Testis (tissue), 3 donors: ENCODE measurements around the gene RHPN2. TPM values are rescaled to one million over a fixed set of nuclear protein-coding genes. Genes with fewer than 3 reads are reported as not detected.
"Not testable (repeated sequence)": the region's sequence is repeated elsewhere in the genome, so short reads cannot be mapped to it uniquely, and the experiment has no call there.

ENCODE experiments used
- DNase-seq: peaks from one replicate; pipeline ENCODE4 v3.0.0-alpha.2; 2019
- H3K27ac ChIP-seq, 2 donors: fragments of 200-600 bp; sonication (generic); one replicate each; pipeline ENCODE4 v1.5.1; 2019
- H3K27me3 ChIP-seq: fragments of 200-600 bp; sonication (generic); one replicate; pipeline ENCODE4 v1.5.1; 2019
- H3K36me3 ChIP-seq: fragments of 200-600 bp; sonication (generic); one replicate; pipeline ENCODE4 v1.5.1; 2017; ENCODE audit warnings: low read depth; ENCODE audit errors: missing control alignments
- H3K4me1 ChIP-seq: fragments of 200-600 bp; sonication (generic); one replicate; pipeline ENCODE4 v1.5.1; 2019
- H3K4me3 ChIP-seq, 2 donors: fragments of 200-600 bp; sonication (generic); one replicate each; pipeline ENCODE4 v1.5.1; 2017 to 2019
- H3K9me3 ChIP-seq: fragments of 200-600 bp; sonication (generic); one replicate; pipeline ENCODE4 v1.5.1; 2017
- POLR2A ChIP-seq: fragments of 450-650 bp; IDR thresholded peaks from one replicate; pipeline ENCODE4 v1.6.1; 2017; ENCODE audit warnings: antibody characterized with exemption, mild to moderate bottlenecking, moderate library complexity
- WGBS, 2 donors: methylation state at CpG; one replicate each; pipeline ENCODE4 v1.1.5; 2018; 5-methylcytosine and 5-hydroxymethylcytosine counted together
- intact Hi-C: fragments of 100-400 bp; cut with DNase I; formaldehyde crosslinking; loops from one replicate; pipeline ENCODE4 v1.15.1; 2023; ENCODE audit warnings: low total_unique reads
- polyA plus RNA-seq: library from polyadenylated mRNA; stranded (reverse); fragments of 350-450 nt; fragmentation: Illumina TruSeq; extraction: RNeasy Lipid Tissue Mini Kit (QIAGEN cat#74804); gene quantifications from one replicate; pipeline ENCODE4 v1.2.3, GENCODE V29; 2014; ENCODE audit warnings: low read depth, low replicate concordance; ENCODE audit not compliant: insufficient read depth
- total RNA-seq, 2 donors: library from RNA; depleted of rRNA; stranded (reverse); fragments of >200 nt; gene quantifications; one replicate each; pipeline ENCODE4 v1.2.3, GENCODE V29; 2016
- TF ChIP-seq, protein P1 (sequence below), 3 experiments: fragments of 450-650 bp in 2 of 3; fragments of 200-600 bp in 1 of 3; sonication (generic) in 1 of 3; IDR thresholded peaks; one replicate each; pipeline ENCODE4 v1.5.1; 2016 to 2019; ENCODE audit warnings: antibody characterized with exemption in 3 of 3, mild to moderate bottlenecking in 2 of 3, moderate library complexity in 1 of 3

RHPN2 gene
- total and polyA plus RNA-seq, 3 donors from 2014 or later = 3.5 to 8.1 (median 4.0) TPM

DNA sequence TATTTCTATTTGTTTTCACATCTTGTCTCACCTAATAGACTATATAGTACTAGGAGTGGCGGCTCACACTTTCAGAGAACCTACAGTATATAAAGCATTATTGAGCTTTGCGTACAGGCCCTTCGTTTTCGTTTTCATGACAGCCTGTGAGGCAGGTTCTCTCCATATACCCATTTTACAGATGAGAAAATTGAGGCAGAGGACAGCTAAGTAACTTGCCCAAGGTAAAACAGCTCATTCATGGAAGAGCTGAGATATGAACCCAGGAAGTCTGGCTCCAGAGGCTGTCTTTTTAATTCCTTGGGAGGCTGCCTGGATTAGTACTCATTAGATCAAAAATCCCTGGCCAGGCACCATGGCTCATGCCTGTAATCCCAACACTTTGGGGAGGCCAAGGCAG lies 63.8 kb downstream of the RHPN2 start:
- WGBS, 2 donors = 95 to 100% methylated on average over 4 of the region's 4 CpGs
- H3K9me3 ChIP-seq = no peaks in the 10 kb centered on the region
- H3K4me3 ChIP-seq = no peak overlapping the region
- no peak for DNase-seq
- H3K36me3 ChIP-seq = no peaks in the 10 kb centered on the region
- no peaks in the 10 kb centered on the region for H3K4me1 ChIP-seq
- no peak overlapping the region for H3K27ac ChIP-seq
- TF ChIP-seq POLR2A = no peak
- TF ChIP-seq, protein P1, sequence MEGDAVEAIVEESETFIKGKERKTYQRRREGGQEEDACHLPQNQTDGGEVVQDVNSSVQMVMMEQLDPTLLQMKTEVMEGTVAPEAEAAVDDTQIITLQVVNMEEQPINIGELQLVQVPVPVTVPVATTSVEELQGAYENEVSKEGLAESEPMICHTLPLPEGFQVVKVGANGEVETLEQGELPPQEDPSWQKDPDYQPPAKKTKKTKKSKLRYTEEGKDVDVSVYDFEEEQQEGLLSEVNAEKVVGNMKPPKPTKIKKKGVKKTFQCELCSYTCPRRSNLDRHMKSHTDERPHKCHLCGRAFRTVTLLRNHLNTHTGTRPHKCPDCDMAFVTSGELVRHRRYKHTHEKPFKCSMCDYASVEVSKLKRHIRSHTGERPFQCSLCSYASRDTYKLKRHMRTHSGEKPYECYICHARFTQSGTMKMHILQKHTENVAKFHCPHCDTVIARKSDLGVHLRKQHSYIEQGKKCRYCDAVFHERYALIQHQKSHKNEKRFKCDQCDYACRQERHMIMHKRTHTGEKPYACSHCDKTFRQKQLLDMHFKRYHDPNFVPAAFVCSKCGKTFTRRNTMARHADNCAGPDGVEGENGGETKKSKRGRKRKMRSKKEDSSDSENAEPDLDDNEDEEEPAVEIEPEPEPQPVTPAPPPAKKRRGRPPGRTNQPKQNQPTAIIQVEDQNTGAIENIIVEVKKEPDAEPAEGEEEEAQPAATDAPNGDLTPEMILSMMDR (IDR thresholded peaks at IDR 0.05) = no peak
- intact Hi-C loops = no loop called here
- no peaks in the 10 kb centered on the region for H3K27me3 ChIP-seq

DNA sequence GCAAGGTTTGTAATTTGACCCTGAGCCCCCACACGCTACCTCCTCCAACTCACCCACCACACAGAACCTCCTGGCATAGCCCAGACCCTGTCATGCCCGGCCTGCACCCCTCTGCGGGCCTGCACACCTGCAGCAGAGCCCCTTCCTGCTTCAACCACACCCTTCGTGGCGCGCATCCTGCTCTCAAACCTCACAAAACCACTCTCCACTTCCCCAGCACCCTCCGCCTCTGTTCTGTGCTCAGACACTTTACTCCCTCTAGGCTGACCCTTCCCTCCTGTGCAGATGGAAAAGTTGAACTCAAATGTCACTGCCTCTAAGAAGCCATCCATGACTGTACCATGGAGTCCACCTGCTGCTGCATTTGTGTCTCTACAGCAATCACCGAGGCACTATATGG lies 64.2 kb downstream of the RHPN2 start:
- Histone ChIP-seq H3K27me3 (no peaks in the 10 kb centered on the region), H3K36me3 (no peaks in the 10 kb centered on the region), H3K9me3 (no peaks in the 10 kb centered on the region), H3K4me1 (no peaks in the 10 kb centered on the region), H3K27ac (no peak overlapping the region), H3K4me3 (no peak overlapping the region)
- 89 to 97% methylated on average over 8 of the region's 8 CpGs for WGBS, 2 donors
- DNase-seq = no peak
- intact Hi-C loops = no loop called here
- TF ChIP-seq POLR2A = no peak
- TF ChIP-seq, protein P1 (IDR thresholded peaks at IDR 0.05) = no peak

DNA sequence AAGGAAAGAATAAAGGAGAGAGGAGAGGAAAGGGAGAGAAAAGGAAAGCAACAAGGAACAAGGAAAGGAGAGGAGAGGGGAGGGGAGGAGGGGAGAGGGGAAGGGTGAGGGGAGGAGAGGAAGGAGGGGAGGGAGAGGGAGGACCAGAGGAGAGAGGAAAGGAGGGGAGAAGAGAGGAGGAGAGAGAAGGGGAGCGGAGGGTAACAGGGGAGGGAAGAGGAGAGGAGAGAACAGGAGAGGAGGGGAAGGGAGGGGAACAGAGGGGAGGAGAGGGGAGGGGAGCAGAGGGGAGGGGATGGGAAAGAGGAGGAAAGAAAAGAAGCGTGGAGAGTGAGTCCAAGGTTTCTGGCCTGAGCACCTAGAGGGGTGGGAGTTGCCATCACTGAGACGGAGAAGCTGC lies 66.0 kb downstream of the RHPN2 start:
- Histone ChIP-seq H3K9me3 (no peaks in the 10 kb centered on the region), H3K4me3 (no peak overlapping the region), H3K27ac (no peak overlapping the region), H3K27me3 (no peaks in the 10 kb centered on the region), H3K4me1 (no peaks in the 10 kb centered on the region), H3K36me3 (no peaks in the 10 kb centered on the region)
- no peak for TF ChIP-seq POLR2A
- TF ChIP-seq, protein P1 (IDR thresholded peaks at IDR 0.05) = no peak
- intact Hi-C loops = no loop called here
- WGBS, 2 donors = 75 to 86% methylated on average over 3 of the region's 3 CpGs
- DNase-seq = no peak

DNA sequence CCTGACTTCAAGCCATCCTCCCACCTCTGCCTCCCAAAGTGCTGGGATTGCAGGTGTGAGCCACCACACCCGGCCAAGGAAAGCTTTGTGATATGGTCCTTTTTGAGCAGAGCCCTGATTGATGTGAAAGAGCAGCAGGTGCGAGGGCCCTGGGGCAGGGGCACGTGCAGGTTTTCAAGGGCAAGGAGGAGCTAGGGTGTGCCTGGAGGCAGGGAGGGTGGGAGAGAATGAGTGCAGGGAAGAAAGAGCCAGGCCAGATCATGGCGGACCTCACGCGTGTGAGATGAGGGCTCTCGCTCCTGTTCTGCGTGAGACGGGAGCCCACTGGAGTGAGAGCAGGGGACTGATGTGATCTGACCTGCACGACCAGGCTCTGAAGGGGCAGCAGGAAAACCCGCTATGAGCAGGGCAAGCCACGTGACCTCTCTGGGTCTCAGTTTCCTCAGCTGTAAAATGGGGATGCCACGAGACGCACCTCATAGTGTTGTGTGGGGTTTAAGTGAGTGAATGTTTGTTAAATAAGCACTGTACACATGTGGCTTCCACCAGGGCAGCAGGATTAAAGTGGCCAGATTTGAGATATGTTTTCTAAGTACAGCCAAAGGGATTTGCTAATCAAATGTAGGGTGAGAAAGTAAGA lies 66.9 kb downstream of the RHPN2 start:
- no peak overlapping the region for H3K4me3 ChIP-seq
- H3K27ac ChIP-seq = no peak overlapping the region
- DNase-seq = no peak
- no peaks in the 10 kb centered on the region for H3K36me3 ChIP-seq
- intact Hi-C loops = no loop called here
- H3K9me3 ChIP-seq = no peaks in the 10 kb centered on the region
- no peaks in the 10 kb centered on the region for H3K27me3 ChIP-seq
- TF ChIP-seq, protein P1 (IDR thresholded peaks at IDR 0.05) = no peak
- no peak for TF ChIP-seq POLR2A
- WGBS, 2 donors = 88 to 89% methylated on average over 12 to 14 of the region's 14 CpGs
- H3K4me1 ChIP-seq = no peaks in the 10 kb centered on the region

DNA sequence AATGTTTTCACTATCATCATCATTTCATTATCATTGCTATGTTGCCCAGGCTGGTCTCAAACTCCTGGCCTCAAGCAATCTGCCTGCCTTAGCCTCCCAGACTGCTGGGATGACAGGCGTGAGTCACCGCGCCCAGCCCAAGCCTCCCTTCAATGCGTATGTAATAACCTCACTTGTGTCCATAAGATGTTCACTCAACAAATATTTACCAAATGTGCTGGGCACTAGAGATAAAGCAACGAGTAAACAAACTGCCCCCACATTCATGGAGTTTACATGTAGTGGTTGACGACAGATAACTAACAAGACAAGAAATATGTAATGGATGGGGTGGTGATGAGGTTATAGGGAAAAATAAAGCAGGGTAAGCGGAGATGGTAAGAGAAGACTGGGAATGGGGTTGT lies 67.6 kb downstream of the RHPN2 start:
- WGBS, 2 donors = 68 to 80% methylated on average over 7 of the region's 7 CpGs
- H3K27me3 ChIP-seq, H3K36me3 ChIP-seq, intact Hi-C loops, H3K4me3 ChIP-seq, H3K4me1 ChIP-seq, H3K9me3 ChIP-seq, H3K27ac ChIP-seq, DNase-seq: not testable (repeated sequence)

DNA sequence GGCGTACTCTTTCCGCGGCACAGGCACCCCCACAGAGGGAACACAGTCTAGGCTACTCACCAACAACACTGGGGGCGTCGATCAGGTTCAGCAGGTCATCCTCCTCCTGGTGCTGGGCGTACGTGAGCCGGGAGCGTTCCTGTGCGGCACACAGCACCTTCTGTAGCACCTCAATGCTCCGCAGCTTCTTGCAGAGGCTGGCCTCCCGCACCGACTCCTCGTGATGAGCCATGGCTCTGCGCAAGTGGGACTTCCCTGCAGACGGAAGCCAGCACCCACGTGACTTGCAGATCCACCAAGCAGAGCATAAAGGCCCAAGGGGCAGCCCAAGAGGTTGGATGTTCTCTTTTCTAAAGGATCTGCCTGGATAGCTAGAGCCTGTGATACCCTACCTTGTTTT lies 68.7 kb downstream of the RHPN2 start:
- DNase-seq, H3K27ac ChIP-seq, H3K9me3 ChIP-seq, H3K27me3 ChIP-seq, H3K4me1 ChIP-seq, H3K36me3 ChIP-seq, H3K4me3 ChIP-seq, intact Hi-C loops: not testable (repeated sequence)
- 70% methylated on average over 17 of the region's 17 CpGs; no CpG with 5 or more reads in 1 of the 2 donors for WGBS, 2 donors
